ENCODE data around the gene TMEM131L.
"Not testable (repeated sequence)": the region's sequence is repeated elsewhere in the genome, so short reads cannot be mapped to it uniquely, and the experiment has no call there.

GRCh38 chr4:153509212-153509611 lies 43.1 kb downstream of the TMEM131L start:
- not testable (repeated sequence) for TF ChIP-seq POLR2A, CTCF, POLR2AphosphoS5 (IDR thresholded peaks at IDR 0.05)
